ACC112 (cell line): Measurements from ENCODE around the gene ZBTB7B.
A peak's percentile ranks its signal among the peaks of the same experiment; 100 is the strongest.

Source experiments
- H2AFZ ChIP-seq: fragments of 200-600 bp; sonication (generic); one replicate; pipeline ENCODE4 v1.6.0; 2017; ENCODE audit warnings: antibody characterized with exemption, low read length; ENCODE audit not compliant: unreplicated experiment
- H3K27ac ChIP-seq: fragments of 200-600 bp; sonication (generic); 2 replicates; pipeline ENCODE4 v1.5.1; 2014; ENCODE audit warnings: low read depth, mild to moderate bottlenecking, antibody characterized with exemption, low read length, moderate library complexity
- H3K27me3 ChIP-seq: fragments of 200-600 bp; sonication (generic); 2 replicates; pipeline ENCODE4 v1.6.1; 2014; ENCODE audit warnings: mild to moderate bottlenecking, antibody characterized with exemption, low read length, moderate library complexity, mixed read lengths; ENCODE audit not compliant: insufficient read depth
- H3K36me3 ChIP-seq: fragments of 200-600 bp; sonication (generic); 2 replicates; pipeline ENCODE4 v1.6.1; 2016; ENCODE audit warnings: mild to moderate bottlenecking, antibody characterized with exemption, low read length, moderate library complexity, mixed read lengths; ENCODE audit not compliant: insufficient read depth
- H3K4me1 ChIP-seq: fragments of 200-600 bp; sonication (generic); one replicate; pipeline ENCODE4 v1.6.1; 2016; ENCODE audit warnings: low read length, mixed read lengths; ENCODE audit not compliant: insufficient read depth, unreplicated experiment, control insufficient read depth
- H3K4me3 ChIP-seq: fragments of 200-600 bp; sonication (generic); 2 replicates; pipeline ENCODE4 v1.5.1; 2014; ENCODE audit warnings: mild to moderate bottlenecking, low read depth, low read length
- H3K79me2 ChIP-seq: fragments of 200-600 bp; sonication (generic); one replicate; pipeline ENCODE4 v1.6.0; 2016; ENCODE audit warnings: low read length; ENCODE audit not compliant: control insufficient read depth, unreplicated experiment, insufficient read depth

Gene ZBTB7B

DNA sequence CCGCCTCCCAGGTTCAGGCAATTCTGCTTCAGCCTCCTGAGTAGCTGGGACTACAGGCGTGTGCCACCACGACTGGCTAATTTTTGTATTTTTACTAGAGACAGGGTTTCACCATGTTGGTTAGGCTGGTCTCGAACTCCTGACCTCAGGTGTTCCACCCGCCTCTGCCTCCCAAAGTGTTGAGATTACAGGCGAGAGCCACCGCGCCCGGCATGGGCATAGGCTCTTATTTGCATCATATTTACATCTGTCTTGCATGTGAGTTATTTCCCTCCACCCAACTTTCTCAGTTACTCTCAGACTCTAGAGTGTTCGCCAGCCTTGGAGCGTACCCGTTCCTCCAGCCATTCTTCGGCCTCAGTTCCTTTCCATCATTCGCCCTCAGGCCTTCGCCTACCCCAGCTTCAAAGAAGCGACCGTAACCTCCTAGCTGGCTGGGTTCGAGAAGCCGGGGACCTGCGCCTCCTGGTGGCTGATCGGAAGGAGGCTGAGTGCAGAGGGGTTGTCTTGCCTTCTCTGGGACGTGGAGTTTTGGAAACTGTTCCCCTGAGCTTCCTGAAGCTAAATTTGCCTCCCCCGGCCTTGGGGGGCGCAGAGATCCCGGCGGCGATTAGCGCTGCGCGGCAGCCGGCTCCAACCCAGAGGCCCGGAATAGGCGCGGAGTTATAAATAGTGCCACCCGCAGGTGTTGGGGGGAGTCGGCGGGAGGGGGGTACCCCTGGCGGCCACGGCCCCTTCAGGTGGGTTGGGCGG, 3.6 kb upstream of the ZBTB7B start:
- Histone ChIP-seq H3K4me1 (peaks cover 12% of the 10 kb centered on the region), H3K36me3 (no peaks in the 10 kb centered on the region), H3K27me3 (no peaks in the 10 kb centered on the region), H2AFZ (peak overlapping the region; percentile 1), H3K27ac (no peak overlapping the region), H3K4me3 (peak overlapping the region; percentile 69), H3K79me2 (peaks cover 13% of the 10 kb centered on the region)

DNA sequence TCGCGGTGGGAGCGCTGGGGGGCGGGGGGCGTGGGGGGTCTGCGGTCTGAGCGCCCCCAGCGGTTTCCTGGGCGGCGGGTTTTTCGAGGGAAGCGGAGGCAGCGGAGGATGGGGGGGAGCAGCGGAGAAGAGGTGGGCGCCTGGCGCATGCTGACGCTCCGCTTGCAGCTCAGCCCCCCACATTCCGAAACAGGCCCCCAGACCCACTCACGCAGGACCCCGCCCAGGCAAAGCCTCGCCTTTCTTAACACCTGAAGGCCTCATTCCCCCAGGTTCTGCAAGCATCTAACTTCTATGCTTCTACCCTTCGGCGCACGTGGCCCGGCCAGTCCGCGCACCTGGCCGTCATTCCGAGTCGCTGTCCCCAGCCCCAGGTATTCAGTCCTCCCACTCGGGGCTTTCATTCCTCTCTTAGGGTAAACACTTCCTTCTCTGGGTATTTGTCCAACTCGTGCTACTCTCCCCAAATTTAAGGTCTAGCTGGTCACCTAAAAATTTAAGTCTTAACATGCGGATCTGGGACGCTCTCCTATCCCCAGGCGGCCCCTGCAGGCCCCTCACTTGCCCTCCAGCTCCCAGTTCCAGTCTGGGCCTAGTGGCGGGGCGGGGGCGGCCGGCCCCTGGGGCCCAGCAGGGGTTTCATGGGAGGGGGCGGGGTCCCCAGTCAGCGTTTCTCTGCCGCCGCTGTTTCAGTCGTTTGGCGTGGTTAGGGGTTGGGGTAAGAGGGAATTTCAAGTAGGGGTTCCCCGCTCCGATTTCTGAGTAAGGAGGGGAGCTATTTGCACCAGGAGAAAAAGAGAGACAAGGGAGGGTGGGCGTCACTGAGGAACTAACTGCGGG, 2.8 kb upstream of the ZBTB7B start:
- Histone ChIP-seq H3K4me3 (peak overlapping the region; percentile 69), H3K27me3 (no peaks in the 10 kb centered on the region), H3K36me3 (no peaks in the 10 kb centered on the region), H3K4me1 (peaks cover 17% of the 10 kb centered on the region), H2AFZ (peak overlapping the region; percentile 14), H3K79me2 (peaks cover 20% of the 10 kb centered on the region), H3K27ac (peak overlapping the region; percentile 63)

DNA sequence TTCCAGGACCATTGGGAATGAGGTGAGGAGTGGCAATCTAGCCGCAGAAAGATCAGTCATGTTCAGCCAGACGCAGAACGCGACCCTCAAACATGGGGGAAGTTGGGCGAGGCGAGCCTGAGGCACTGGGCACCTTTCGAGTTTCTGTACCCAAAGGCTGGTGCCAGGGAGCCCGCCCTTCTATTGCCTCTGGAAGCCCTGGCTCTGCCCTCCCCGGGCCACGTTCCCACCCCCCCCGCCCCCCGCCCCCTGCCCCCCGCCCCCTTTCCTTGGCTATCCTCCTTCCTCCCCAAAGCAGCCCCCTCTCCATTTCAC, 2.2 kb upstream of the ZBTB7B start:
- Histone ChIP-seq H3K27ac (peak overlapping the region; percentile 67), H3K4me3 (peak overlapping the region; percentile 82), H3K79me2 (peaks cover 26% of the 10 kb centered on the region), H3K4me1 (peaks cover 22% of the 10 kb centered on the region), H3K27me3 (no peaks in the 10 kb centered on the region), H2AFZ (peak overlapping the region; percentile 14), H3K36me3 (no peaks in the 10 kb centered on the region)

DNA sequence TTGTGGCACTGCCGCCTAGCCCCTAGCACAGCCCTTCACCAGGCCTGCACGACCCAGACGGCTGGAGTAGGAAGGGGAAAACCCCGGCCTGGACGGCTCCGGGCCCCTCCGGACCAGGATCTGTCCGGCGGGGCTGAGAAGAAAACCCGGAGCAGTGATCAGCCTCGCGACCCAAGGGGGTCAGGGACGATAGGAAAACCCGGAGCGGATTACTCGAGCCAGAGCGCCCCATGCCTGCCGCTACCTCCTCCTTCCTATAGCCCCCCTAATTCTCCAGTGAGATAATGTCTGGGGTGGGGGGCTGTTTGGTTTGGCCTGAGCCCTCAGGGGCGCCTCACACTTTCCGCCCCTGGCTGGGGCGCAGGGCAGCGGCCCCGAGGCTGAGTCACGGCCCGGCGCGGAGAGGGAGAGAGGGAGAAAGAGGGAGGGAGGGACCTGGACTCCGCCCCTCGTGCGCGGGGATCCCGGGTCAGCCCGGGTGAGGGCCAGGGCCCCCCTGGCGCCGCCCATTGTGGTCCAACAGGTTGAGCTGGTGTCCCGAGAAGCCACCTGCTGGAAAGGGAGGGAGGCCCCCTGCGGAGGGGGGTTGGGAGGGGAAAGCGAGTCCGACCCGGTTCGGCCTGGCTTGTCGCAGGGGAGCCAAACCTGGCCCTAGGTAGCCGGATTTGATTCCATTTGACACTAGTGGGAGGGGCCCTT, 1.7 kb upstream of the ZBTB7B start:
- peaks cover 27% of the 10 kb centered on the region for H3K4me1 ChIP-seq
- H3K27me3 ChIP-seq = no peaks in the 10 kb centered on the region
- no peaks in the 10 kb centered on the region for H3K36me3 ChIP-seq
- peaks cover 31% of the 10 kb centered on the region for H3K79me2 ChIP-seq
- H3K27ac ChIP-seq = peak overlapping the region; percentile 67
- no peak overlapping the region for H2AFZ ChIP-seq
- H3K4me3 ChIP-seq = peak overlapping the region; percentile 82

DNA sequence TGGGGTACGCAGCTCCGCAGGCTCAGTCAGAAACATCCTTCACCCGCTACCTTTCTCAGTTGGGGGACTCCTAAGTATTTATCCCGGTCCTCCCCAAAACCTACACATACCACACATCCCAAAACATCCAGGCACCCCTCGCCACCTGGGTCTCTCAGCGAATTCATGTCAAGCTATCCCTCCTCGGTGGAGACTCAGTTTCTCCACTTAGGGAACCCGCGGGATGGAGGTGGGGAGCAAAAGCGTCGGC, 1.3 kb upstream of the ZBTB7B start:
- Histone ChIP-seq H3K27me3 (no peaks in the 10 kb centered on the region), H3K79me2 (peaks cover 36% of the 10 kb centered on the region), H3K4me1 (peaks cover 32% of the 10 kb centered on the region), H3K27ac (peak overlapping the region; percentile 67), H3K4me3 (peak overlapping the region; percentile 82), H3K36me3 (no peaks in the 10 kb centered on the region), H2AFZ (no peak overlapping the region)

DNA sequence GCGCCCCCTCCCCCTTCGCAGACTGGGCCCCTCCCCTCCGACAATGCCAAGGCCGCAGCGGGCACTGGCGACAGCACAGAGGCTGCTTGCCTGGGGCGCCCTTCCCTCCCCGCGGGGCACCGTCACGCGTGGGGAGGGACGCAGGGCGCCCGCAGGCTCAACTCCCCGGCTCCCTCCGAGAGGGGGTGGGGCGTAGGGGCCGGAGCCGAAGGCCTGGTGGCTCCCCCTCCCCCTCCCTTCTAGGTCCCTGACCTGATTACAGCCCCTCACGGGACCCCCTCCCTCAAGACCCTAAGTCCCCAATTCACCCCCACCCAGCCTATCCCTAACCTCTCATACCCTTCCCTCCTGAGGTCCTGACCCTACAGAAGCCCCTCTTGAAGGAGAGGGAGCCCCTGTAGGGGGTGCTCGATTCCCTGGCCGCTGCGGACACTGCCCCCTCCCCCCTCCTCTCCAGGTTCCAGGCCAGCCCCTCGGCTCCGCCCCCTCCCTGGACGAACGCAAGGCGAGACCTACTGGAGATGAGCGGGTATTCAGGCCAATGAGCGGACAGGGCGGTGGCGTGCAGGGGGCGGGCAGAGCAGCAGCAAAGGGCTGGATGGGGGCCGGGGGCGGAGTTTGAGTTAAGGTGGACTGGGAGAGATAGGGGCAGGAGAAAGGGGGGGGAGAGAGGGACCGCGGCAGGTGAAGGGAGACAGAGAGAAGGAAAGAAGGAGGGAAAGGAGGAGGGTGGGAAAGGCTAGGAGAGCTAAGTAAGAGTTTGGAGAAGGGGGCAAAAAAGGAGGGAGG, 733 bp upstream of the ZBTB7B start:
- H2AFZ ChIP-seq = no peak overlapping the region

DNA sequence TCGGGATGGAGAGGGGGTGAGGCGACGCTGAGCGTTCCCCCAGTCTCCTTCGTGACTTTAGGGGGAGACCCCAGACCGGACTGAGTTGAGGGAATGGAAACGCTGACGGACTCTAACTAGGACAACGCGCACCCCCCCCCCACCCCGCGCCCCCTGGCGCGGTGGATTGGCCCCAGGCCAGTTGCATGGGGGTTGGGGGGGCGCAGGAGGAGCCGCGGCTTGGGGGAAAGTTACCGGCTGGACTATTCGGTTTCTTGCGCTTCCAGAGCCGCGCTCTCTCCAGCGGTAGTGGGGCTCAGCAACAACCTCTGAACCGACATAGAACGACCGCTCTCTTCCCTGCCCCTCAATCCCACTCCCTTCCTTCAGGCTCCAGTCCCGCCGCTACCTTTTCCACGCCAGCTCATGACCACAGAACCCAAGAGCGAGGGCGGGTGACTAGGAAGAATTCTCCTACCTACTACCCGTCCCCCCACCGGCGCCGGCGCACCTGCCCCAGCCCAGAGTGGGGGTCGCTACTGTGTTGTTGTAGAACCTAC, 694 bp downstream of the ZBTB7B start:
- no peaks in the 10 kb centered on the region for H3K36me3 ChIP-seq
- peaks cover 53% of the 10 kb centered on the region for H3K79me2 ChIP-seq
- H3K27ac ChIP-seq = peak overlapping the region; percentile 76
- peaks cover 33% of the 10 kb centered on the region for H3K4me1 ChIP-seq
- H3K4me3 ChIP-seq = peak overlapping the region; percentile 93
- H3K27me3 ChIP-seq = no peaks in the 10 kb centered on the region
- H2AFZ ChIP-seq = no peak overlapping the region

More for the DNA sequence above, 733 bp upstream of the ZBTB7B start:
- Histone ChIP-seq H3K27ac (peak overlapping the region; percentile 67), H3K4me3 (peak overlapping the region; percentile 82), H3K27me3 (no peaks in the 10 kb centered on the region), H3K4me1 (peaks cover 33% of the 10 kb centered on the region), H3K79me2 (peaks cover 41% of the 10 kb centered on the region), H3K36me3 (no peaks in the 10 kb centered on the region)

DNA sequence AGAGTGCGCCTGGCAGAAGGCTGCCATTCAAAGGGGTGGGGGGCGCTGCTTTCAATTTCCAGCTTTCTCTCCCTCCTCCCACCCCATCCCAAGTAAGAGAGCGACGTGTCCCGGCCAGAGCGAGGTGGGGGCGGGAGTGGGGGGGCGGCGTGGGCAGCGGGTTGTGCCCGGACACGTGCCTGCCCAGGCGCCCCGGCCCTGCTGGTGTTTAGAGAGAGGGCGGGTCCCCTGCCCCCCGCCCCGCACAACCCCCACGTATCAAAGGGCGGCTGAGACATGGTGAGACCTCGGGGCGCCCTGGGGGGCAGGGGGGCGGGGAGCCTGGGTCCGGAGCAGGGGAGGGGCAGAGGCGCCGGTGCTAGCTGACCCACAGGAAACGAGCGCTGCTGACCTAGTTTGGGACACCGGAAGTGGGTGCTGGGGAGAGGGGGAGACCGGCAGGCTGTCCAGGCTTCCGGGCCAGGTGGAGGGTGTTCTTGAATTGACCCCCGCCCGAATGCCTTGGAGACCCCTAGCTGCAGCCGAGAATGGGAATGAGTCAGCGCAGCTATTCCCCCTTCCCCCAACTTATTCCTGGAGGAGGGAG, 1.3 kb downstream of the ZBTB7B start:
- Histone ChIP-seq H3K27me3 (no peaks in the 10 kb centered on the region), H3K4me1 (peaks cover 33% of the 10 kb centered on the region), H3K36me3 (no peaks in the 10 kb centered on the region), H2AFZ (no peak overlapping the region), H3K4me3 (peak overlapping the region; percentile 93), H3K27ac (peak overlapping the region; percentile 76), H3K79me2 (peaks cover 59% of the 10 kb centered on the region)

DNA sequence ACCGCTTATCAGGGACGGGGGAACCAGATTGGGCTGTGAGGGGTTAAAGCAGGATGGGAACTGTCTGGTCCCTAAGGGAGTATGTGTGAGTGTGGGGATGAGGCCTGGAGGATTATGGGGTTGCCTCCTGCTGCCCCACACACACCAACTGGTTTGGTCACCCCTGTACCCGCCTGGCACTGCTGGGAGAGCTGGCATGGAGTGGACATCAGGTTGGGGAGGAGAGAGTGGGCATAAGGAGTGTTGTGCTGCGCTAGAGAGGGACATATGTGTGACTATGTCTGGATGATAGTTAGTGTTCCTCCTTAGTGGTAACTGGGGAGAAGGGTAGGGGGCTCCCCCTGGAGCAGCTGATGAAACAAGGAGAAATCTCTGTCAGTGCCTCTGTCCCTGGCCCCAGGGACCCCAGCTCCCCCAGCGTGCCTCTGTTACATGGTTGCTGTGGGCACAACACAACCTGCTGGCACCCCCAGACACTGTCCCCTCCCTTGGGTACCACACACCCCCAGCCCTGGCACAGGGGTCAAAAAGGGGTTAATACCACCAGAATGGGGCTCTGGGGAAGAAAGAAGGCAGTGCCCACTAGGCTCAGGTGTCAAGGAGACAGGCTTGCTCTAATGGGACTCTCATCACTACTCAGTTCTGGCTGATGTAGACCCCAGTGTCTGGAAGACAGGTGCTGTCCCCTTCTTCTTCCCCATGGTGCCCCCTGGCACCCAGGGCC, 1.9 kb downstream of the ZBTB7B start:
- Histone ChIP-seq H3K4me3 (peak overlapping the region; percentile 93), H2AFZ (no peak overlapping the region), H3K79me2 (peaks cover 62% of the 10 kb centered on the region), H3K27ac (peak overlapping the region; percentile 76), H3K27me3 (no peaks in the 10 kb centered on the region), H3K4me1 (peaks cover 33% of the 10 kb centered on the region), H3K36me3 (no peaks in the 10 kb centered on the region)
